Heart left ventricle (tissue), 16 donors: Measurements from ENCODE around the gene GAS7. TPM values are rescaled to one million over a fixed set of nuclear protein-coding genes. Genes with fewer than 3 reads are reported as not detected.

ENCODE experiments used
- ATAC-seq, 4 donors: fragments of 200-7000 bp; cut with Tn5 transposase; one replicate each; pipeline ENCODE4 v1.9.1; 2020 to 2022; ENCODE audit warnings: moderate library complexity in 4 of 4, mild to moderate bottlenecking in 3 of 4, moderate number of reproducible peaks in 1 of 4
- DNase-seq, 5 donors: peaks; one replicate each; pipeline ENCODE4 v3.0.0-alpha.2; 2020
- H3K27ac ChIP-seq, 12 donors: fragments of 200-600 bp; sonication (generic) in 4 of 12; one replicate each; pipeline versions ENCODE4 v1.5.0 to v1.8.0; 2016 to 2022; ENCODE audit warnings: mild to moderate bottlenecking in 2 of 12
- H3K27me3 ChIP-seq, 9 donors: fragments of 200-600 bp; sonication (generic) in 2 of 9; one replicate each; pipeline versions ENCODE4 v1.5.1 to v1.8.0; 2016 to 2022; ENCODE audit warnings: mild to moderate bottlenecking in 3 of 9
- H3K36me3 ChIP-seq, 9 donors: fragments of 200-600 bp; sonication (generic) in 2 of 9; one replicate each; pipeline versions ENCODE4 v1.5.0 to v1.8.0; 2018 to 2022; ENCODE audit warnings: mild to moderate bottlenecking in 2 of 9
- H3K4me1 ChIP-seq, 12 donors: fragments of 200-600 bp; sonication (generic) in 4 of 12; one replicate each; pipeline versions ENCODE4 v1.5.0 to v1.8.0; 2016 to 2022; ENCODE audit warnings: mild to moderate bottlenecking in 3 of 12
- H3K4me3 ChIP-seq, 12 donors: fragments of 200-600 bp; sonication (generic) in 4 of 12; one replicate each; pipeline versions ENCODE4 v1.5.0 to v1.8.0; 2017 to 2022; ENCODE audit warnings: mild to moderate bottlenecking in 9 of 12, moderate library complexity in 4 of 12
- H3K9me3 ChIP-seq, 12 donors: fragments of 200-600 bp; sonication (generic) in 4 of 12; one replicate each; pipeline versions ENCODE4 v1.5.0 to v1.8.0; 2016 to 2022; ENCODE audit warnings: mild to moderate bottlenecking in 1 of 12
- CTCF ChIP-seq, 12 donors: fragments of 200-600 bp; sonication (generic) in 4 of 12; IDR thresholded peaks; one replicate each; pipeline versions ENCODE4 v1.5.0 to v1.8.0; 2018 to 2022; ENCODE audit warnings: antibody characterized with exemption in 12 of 12, mild to moderate bottlenecking in 5 of 12
- POLR2A ChIP-seq, 2 donors: fragments of 450-650 bp; IDR thresholded peaks; one replicate each; pipeline ENCODE4 v1.6.1; 2017; ENCODE audit warnings: antibody characterized with exemption in 2 of 2, mild to moderate bottlenecking in 2 of 2, moderate library complexity in 2 of 2
- WGBS, 4 donors: extraction: QIAGEN DNeasy Blood & Tissue Kit in 2 of 4; methylation state at CpG; one replicate each; pipeline versions ENCODE4 v1.1.5 to v1.1.7; 2013 to 2018; 5-methylcytosine and 5-hydroxymethylcytosine counted together
- intact Hi-C, 10 donors: fragments of 100-400 bp; cut with DNase I; formaldehyde crosslinking; loops; one replicate each; pipeline versions ENCODE4 v1.11.1 to v1.14.2; 2022
- polyA plus RNA-seq, 2 donors: library from polyadenylated mRNA; stranded (reverse); fragments of 200-250 nt; gene quantifications; one replicate each; pipeline ENCODE4 v1.2.3, GENCODE V29; 2013
- total RNA-seq, 9 donors: library from RNA; depleted of rRNA in 2 of 9; stranded (reverse); fragments of >200 nt in 2 of 9; fragmentation: NEBNext Ultra II Directional in 3 of 9; extraction: Animal tissue kit (Norgen Biotek cat#: 25700) in 3 of 9; gene quantifications; one replicate each; pipeline versions ENCODE4 v1.1.0 to v1.2.4, GENCODE V29; 2016 to 2023
- donor health status: ischemic (EF 13 %, LVEDD 7.1; RV severe dilation, severe dysfunction).
- donor health status: healthy with polysubstance abuse.
- donor health status: DM: no; HTN: yes; CAD: no.
- donor health status: DM: no; HTN: no; CAD: no.
- donor health status: ischemic (EF 25% LVEDD 6.9; RV normal size, moderate dysfunction).
- donor health status: ischemic (EF 25% LVEDD 5.7; RV mildly dilated, moderate dysfunction).
- donor health status: healthy.
- donor health status: DM: yes; HTN: yes; CAD: no.
- donor health status: ischemic (EF 35%, LVEDD 5.7; RV mildly dilated, moderate dysfunction).
- donor health status: nonischemic (EF 11% LVEDD 7.7; RV severe dilation, severe dysfunction).
- donor health status: DM: yes; HTN: yes; CAD: no.
- donor health status: PGD.
- donor health status: ischemic (EF 29% LVEDD 5.4; RV normal size, mild dysfunction).
- donor health status: nonischemic (EF 23%, LVEDD 6.1; RV moderate dilation, normal function).

The GAS7 gene
- total and polyA plus RNA-seq, 11 donors = 19.4 to 86.5 (median 65.1) TPM

DNA sequence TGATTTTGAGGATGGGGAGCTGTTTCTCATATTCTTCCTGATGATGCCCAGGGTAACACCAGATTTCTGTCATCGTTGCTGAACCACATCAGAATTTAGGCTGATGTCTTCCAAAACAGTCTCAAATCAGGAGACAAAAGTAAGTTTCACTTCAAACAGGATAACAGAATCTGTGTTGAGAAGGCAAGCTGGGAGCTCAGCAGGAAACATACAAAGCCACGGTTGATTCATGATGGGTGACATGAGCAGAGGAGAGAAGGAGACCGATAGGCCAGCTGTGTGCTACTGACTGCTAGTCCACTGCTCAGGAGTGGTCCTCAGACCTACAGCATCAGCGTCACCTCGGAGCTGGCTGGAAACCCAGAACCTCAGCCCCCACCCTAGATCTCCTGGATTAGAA lies 230.4 kb downstream of the GAS7 start:
- no peak overlapping the region for H3K27ac ChIP-seq
- WGBS, 4 donors = 60 to 66% (median 62%) methylated on average over 4 to 5 of the region's 5 CpGs
- H3K9me3 ChIP-seq = no peaks in the 10 kb centered on the region
- ATAC-seq (no peak), DNase-seq (peak in 1 of 5 donors; percentile 17)
- TF ChIP-seq POLR2A (IDR thresholded peaks at IDR 0.05) = no peak
- no peak for TF ChIP-seq CTCF (IDR thresholded peaks at IDR 0.05)
- H3K4me3 ChIP-seq = no peak overlapping the region
- intact Hi-C loops = loop anchor here in 5 of 10 donors (5.0 kb wide), 4 partner anchors 59 to 264 kb away; no protein-coding TSS in a partner anchor
- peaks cover 0 to 36% (median 9%) of the 10 kb centered on the region in 12 donors for H3K4me1 ChIP-seq
- H3K27me3 ChIP-seq = no peaks in the 10 kb centered on the region
- no peaks in the 10 kb centered on the region for H3K36me3 ChIP-seq

DNA sequence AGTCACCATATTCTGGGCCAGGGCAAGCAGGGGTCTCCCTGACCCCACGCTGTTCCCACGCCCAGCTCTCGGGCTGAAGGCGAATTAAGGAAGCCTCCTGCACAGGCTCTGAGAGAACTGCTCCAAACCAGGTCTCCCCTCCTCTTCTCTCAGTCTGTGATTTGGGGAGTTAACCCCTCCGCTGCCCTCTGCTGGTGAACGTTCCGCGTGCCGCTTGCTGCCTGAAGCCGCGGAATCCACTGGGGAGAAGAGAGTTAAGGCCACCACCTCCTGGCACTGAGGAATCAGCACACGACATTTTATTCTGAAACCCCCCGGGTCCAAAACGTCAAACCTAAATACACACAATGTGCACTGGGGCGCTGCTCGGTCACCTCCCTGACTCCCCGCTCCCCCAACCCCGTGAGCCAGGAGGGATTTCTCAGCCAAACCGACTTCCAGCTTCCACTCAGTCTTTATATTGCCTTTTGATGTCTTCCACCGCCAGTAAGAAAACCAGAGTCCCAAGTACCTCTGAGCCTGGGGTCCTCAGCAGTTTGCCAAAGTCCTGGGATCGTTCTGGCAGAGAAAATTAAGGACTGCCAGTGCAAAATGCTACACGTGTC lies 238.9 kb downstream of the GAS7 start:
- Histone ChIP-seq H3K27me3 (peaks cover 0 to 6% (median 0%) of the 10 kb centered on the region in 9 donors), H3K27ac (no peak overlapping the region), H3K4me1 (peaks cover 0 to 10% (median 7%) of the 10 kb centered on the region in 12 donors), H3K4me3 (peak overlapping the region in 1 of 12 donors; percentile 21), H3K9me3 (no peaks in the 10 kb centered on the region), H3K36me3 (peaks cover 0 to 12% (median 0%) of the 10 kb centered on the region in 9 donors)
- TF ChIP-seq CTCF (IDR thresholded peaks at IDR 0.05) (peak in 9 of 12 donors; percentile 11 to 50 (median 35)), POLR2A (IDR thresholded peaks at IDR 0.05) (no peak)
- intact Hi-C loops = no loop called here
- ATAC-seq (peak in 1 of 4 donors; percentile 13), DNase-seq (peak in 1 of 5 donors; percentile 28)
- 15 to 29% (median 21%) methylated on average over 13 to 22 of the region's 22 CpGs for WGBS, 4 donors

GRCh38 chr17:9958586-9959281 lies 239.7 kb downstream of the GAS7 start:
- Histone ChIP-seq H3K36me3 (peaks cover 0 to 12% (median 0%) of the 10 kb centered on the region in 9 donors), H3K27me3 (peaks cover 0 to 6% (median 0%) of the 10 kb centered on the region in 9 donors), H3K4me3 (no peak overlapping the region), H3K27ac (no peak overlapping the region), H3K9me3 (no peaks in the 10 kb centered on the region), H3K4me1 (peaks cover 0 to 10% (median 7%) of the 10 kb centered on the region in 12 donors)
- WGBS, 4 donors = 49 to 59% (median 51%) methylated on average over 19 of the region's 19 CpGs
- TF ChIP-seq CTCF (IDR thresholded peaks at IDR 0.05) (no peak), POLR2A (IDR thresholded peaks at IDR 0.05) (no peak)
- no peak for ATAC-seq
- intact Hi-C loops = no loop called here
- peak in 1 of 5 donors; percentile 27 for DNase-seq

DNA sequence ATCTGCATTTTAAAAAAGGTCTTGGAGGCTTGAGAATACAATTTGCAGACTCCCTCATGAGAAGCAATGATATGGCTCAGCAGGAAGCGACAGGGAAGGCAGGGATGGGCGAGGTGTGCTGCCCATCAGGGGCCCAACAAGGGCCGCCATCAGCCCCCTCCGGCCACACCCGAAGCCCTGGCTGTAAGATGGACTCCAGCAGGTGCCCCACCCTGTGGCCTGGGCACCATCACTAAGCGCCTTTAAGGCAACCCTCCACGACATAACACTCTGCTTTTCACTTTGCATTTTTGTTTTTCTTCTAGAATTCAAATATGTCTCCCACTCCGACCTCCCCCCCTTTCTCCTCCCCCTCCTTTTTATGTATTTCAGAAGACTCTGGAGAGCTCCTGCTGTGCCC lies 241.2 kb downstream of the GAS7 start:
- H3K27me3 ChIP-seq = peaks cover 0 to 6% (median 0%) of the 10 kb centered on the region in 9 donors
- peaks cover 0 to 10% (median 7%) of the 10 kb centered on the region in 12 donors for H3K4me1 ChIP-seq
- no peak for TF ChIP-seq POLR2A (IDR thresholded peaks at IDR 0.05)
- no peak for TF ChIP-seq CTCF (IDR thresholded peaks at IDR 0.05)
- H3K4me3 ChIP-seq = no peak overlapping the region
- 69 to 81% (median 78%) methylated on average over 8 of the region's 8 CpGs for WGBS, 4 donors
- no peak overlapping the region for H3K27ac ChIP-seq
- DNase-seq = peak in 1 of 5 donors; percentile 17
- ATAC-seq = no peak
- H3K36me3 ChIP-seq = peaks cover 0 to 16% (median 0%) of the 10 kb centered on the region in 9 donors
- intact Hi-C loops = no loop called here
- H3K9me3 ChIP-seq = no peaks in the 10 kb centered on the region
